ENCODE measurements around the gene PRSS57.
"Not testable (repeated sequence)": the region's sequence is repeated elsewhere in the genome, so short reads cannot be mapped to it uniquely, and the experiment has no call there.

The PRSS57 gene

GRCh38 chr19:688992-689391 lies 6.3 kb downstream of the PRSS57 start:
- no peak for DNase-seq

GRCh38 chr19:688214-688613 lies 7.0 kb downstream of the PRSS57 start:
- no peak for DNase-seq

GRCh38 chr19:687569-688166 lies 7.6 kb downstream of the PRSS57 start:
- no peak for DNase-seq

DNA sequence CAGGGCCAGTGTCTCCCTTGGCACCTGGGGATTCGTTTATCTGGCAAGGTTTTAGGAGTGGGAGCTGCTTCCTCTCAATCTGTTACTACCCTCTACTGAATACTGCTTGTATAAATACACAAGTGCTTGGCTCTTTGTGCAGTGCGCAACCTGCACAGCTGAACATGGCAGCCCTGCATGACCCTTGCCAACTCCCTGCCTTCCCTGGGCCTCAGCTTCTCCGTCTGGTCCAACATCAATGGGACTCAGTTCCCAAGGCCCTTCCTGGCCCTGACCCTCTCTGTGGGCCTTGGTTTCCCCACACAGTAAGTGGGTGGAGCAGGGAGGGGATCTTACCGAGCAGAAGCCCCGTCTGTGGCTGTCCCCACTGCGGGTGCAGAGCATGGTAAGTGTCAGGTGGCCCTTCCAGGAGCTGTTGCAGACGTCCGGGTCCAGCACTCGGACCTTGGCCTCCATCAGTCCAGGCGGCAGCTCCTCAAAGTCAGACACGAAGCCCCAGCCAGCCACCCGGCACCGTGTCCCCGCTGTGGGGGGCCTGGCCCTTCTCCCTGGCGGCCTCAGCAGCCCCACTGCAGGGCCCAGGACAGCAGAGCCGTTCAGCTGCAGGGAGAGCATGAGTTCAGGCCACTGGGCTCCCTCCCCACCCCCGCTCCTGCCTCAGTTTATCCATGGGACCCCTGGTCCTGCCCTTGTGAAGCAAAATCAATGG lies 8.5 kb downstream of the PRSS57 start:
- no peak for DNase-seq

- no peak for DNase-seq
Measured at GRCh38 chr19:685454-685931, 9.8 kb downstream of the PRSS57 start.

DNA sequence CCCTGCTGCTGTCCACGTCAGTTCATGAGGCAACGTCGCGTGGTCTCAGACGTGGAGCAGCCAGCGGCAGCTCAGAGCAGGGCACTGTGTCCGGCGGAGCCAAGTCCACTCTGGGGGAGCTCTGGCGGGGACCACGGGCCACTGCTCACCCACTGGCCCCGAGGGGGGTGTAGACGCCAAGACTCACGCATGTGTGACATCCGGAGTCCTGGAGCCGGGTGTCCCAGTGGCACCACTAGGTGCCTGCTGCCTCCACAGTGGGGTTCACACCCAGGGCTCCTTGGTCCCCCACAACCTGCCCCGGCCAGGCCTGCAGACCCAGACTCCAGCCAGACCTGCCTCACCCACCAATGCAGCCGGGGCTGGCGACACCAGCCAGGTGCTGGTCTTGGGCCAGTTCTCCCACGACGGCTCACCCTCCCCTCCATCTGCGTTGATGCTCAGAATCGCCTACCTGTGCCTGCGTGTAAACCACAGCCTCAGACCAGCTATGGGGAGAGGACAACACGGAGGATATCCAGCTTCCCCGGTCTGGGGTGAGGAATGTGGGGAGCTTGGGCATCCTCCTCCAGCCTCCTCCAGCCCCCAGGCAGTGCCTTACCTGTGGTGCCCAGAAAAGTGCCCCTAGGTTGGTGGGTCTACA lies 12.5 kb downstream of the PRSS57 start:
- no peak for DNase-seq

- peak; percentile 71 for DNase-seq
Measured at GRCh38 chr19:681029-682019, 13.9 kb downstream of the PRSS57 start.

DNA sequence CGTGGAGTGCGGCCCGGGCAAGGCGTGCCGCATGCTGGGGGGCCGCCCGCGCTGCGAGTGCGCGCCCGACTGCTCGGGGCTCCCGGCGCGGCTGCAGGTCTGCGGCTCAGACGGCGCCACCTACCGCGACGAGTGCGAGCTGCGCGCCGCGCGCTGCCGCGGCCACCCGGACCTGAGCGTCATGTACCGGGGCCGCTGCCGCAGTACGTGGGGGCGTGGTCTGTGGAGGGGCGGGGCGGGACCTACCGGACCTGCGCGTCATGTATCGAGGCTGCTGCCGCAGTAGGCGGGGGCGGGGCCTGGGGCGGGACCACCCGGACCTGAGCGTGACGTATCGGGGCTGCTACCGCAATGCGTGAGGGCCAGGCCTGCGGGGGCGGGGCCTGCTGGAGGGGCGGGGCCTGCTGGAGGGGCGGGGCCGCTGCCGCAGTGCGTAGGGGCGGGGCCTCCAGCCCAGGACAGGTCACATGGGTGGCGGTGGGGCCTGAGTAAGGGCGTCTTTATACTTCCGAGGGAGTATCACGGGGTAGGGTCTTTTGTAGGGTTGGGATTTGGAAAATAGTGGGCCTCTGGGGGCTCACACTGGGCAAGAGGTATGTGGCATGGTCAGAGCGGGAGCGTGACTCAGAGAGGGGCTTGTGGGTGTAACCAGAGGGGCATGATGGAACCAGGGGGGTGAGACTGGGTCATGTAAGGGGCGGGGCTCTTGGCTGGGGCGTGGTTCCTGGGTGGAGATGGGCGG lies 14.8 kb downstream of the PRSS57 start:
- DNase-seq: peak; percentile 86

DNA sequence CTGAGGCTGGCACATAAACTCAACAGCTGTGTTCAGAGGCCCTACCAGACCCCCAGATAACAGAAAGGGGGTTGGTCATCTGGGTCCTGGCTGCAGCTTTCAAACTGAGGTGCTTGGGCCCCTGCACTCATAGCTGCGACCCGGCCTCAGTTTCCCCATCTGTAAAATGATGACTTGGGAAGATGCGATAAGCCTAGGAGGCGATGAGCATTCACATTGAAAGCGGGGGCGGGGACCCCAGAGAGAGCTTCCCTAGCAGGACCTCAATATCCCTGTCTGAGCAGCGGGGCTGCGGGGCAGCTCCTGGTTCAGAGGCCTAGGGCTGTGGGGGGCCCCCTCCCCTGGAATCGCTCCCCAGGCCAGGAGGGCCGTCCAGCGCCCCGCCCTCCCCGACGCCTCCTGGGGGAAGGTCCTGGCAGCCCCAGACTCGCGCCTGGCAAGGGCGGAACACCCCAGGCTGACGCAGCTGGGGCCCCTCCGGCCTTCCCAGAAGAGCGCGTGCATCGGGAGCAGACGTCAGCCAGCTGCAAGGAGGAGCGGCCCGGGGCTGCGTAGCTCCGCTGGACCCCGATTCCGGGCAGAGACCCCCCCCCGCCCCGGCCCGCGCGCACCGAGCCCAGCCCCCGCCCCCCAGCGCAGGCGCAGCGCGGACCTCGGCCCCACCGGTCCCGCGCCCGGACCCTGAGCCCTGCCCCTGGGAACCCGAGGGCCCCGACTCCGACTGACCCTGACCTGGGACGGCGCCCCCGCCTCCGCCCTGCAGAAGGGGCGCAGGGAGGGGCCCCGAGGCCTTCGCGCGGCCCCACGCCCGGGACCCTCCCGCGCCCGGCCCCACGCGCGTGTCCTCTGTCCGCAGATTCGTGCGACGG lies 15.6 kb downstream of the PRSS57 start:
- no peak for DNase-seq

DNA sequence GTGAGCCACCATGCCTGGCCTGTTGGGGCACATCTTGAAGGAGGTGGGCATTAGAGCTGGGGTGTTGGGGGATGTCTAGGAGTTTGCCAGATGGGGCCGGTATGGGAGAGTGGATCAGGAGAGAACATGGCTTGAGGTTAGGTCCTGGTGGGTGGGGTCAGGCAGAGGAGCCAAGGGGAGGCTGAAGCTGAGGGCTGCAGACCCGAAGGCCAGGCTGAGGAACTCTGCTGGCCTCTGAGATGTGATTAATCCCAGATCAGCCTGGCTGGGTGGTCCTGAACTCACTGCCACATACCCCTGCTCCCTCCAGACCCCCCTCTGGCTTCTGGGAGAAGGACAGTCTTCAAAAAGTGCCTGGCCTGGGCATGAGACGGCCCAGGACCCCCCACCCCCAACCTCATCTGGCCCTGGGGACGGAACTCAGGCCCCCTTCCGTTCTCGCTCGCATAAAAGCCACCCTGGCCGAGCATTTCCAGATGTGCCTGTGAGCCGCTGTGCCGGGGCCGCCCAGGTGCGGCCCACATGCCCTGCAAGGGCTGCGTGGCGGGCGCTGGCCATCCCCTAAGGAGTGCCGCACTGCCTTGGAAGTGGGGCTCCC lies 16.4 kb downstream of the PRSS57 start:
- DNase-seq: no peak

DNA sequence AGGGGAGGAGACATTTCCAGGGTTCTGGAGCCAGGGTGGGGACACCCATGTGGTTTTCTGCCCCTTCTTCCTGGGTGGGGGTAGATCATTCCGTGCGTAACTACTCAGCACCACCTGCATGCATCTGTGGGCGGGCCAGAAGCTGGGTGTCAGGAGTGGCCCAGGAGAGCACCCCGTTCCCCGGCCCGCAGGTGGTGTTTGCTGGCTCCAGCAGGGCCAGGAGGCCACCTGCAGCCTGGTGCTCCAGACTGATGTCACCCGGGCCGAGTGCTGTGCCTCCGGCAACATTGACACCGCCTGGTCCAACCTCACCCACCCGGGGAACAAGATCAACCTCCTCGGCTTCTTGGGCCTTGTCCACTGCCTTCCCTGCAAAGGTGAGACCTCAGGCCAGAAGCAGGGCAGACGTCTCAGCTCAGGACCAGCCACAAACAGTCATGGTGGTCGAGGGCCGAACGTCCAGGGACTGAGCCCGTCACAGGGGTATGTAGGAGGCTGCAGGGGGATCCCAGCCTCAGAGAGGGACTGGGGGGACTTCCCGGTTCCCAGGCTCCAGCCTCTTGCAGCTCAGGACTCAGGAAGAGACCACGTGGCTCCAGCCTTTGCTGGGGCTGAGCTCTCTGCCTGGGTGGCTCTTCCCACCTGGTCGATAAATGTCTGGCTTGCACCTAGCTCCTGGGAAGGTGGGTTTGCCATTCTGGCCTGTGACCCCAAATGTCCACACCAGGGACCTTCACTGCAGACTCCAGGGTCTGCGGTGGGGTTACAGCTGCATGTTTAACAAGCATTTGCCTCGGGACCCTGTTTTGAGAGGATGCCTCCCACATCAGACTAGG lies 17.4 kb downstream of the PRSS57 start:
- DNase-seq: no peak

- no peak for DNase-seq
Measured at GRCh38 chr19:677201-677600, 18.1 kb downstream of the PRSS57 start.

DNA sequence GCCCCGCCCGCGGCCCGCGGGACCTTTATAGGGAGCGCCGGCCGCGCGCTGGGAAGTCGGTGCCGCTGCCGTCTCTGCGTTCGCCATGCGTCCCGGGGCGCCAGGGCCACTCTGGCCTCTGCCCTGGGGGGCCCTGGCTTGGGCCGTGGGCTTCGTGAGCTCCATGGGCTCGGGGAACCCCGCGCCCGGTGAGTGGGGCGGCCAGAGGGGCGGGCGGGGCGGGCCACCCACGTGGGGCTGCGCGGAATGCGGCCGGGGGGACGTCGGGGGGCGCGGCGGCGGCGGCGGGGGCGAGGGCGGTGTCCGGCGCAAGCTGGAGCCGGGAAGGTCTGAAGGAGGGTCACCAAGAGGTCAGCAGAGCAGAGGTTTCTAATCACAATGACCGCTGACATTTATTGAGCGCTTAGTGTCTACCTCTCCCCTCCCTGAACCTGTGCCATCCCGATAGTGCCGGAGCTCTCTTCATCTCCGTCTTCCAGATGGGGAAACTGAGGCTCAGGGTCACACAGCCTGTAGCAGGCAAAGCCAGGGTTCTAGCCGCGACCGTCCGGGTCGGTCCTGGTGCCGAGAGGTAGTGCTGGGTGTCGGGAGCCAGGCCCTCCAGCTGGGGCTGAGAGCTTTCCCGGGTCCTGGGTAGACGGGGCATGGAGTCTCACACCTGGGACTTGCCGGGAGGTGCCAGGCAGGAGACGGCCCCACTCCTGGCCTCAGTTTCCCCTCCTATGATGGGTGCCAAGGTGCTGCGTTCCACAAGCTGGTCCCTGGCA lies 18.7 kb downstream of the PRSS57 start, which contains the start of gene FSTL3:
Gene FSTL3 (plus strand): TSS at position 54 of the 767 bp plus-strand sequence. CDS start 32 bp downstream, at position 86.
- DNase-seq: no peak

GRCh38 chr19:676007-676338 lies 19.3 kb downstream of the PRSS57 start:
- no peak for DNase-seq

DNA sequence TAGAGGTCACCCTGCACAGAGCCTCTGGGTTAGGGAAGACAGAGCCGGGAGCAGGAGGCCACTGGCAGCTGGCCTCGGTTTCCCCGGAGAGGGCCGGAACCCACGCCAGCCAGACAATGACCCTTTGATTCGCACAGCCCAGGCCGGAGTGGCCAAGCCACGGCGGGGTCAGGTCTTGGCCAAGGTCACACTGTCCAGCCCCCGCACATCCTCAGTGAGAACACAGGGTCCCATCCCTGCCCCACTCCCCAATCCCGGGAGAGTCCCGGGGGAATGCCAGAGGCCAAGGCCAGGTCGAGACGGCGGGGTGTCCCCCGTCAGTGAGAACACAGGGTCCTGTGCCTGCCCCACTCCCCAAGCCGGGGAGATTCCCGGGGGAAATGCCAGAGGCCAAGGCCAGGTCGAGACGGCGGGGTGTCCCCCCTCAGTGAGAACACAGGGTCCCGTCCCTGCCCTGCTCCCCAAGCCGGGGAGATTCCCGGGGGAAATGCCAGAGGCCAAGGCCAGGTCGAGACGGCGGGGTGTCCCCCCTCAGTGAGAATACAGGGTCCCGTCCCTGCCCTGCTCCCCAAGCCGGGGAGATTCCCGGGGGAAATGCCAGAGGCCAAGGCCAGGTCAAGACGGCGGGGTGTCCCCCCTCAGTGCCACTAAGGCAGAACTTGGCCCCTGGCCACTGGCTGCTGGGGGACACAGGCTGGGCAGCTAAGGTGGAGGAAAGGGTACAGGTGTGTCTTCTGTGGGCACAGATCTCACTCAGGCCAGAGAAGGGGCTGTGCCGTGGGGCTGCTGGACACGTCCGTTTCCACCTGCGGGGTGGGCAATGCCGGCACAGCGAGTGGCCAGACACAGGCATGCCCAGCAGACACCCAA lies 20.7 kb downstream of the PRSS57 start:
- no peak for DNase-seq

DNA sequence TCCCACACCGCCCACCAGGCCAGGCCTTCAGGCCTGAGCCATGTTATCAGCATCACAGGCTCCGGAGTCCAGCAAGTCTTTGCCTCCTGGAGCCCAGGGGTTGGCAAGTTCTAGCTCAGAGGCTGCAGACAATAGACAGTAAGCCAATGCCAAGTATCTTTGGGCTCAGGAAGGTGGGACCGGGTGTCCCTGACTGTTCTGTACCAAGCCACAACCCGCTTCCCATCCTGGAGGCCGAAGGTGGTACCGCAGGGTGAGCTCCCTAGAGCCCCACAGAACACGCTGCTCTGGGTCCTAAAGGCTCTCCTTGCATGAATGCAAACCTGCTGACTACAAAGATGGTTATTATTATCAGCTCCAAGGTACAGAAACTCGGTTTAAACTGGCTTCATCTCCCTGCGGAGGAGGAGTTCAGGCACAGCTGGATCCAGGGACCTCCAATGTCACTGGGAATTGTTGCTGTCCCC lies 24.6 kb downstream of the PRSS57 start:
- DNase-seq: no peak

DNA sequence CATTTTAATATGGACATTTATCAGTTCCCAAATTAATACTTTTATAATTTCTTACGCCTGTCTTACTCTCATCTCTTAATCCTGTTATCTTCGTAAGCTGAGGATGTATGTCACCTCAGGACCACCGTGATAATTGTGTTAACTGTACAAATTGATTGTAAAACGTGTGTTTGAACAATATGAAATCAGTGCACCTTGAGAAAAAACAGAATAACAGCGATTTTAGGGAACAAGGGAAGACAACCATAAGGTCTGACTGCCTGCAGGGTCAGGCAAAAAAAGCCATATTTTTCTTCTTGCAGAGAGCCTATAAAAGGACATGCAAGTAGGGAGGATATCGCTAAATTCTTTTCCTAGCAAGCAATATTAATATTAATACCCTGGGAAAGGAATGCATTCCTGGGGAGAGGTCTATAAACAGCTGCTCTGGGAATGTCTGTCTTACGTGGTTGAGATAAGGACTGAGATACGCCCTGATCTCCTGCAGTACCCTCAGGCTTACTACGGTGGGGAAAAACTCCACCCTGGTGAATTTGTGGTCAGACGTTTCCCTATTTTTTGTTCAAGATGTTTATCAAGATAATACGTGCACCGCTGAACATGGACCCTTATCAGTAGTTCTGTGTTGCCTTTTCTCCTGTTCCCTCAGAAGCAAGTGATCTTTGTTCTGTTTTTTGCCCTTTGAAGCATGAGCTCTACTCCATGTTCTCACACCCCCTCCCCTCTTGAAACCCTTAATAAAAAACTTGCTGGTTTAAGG lies 26.4 kb downstream of the PRSS57 start:
- DNase-seq: not testable (repeated sequence)
